GM18526 (cell line): ENCODE results near the gene CDH22.

Source experiments
- POLR2A ChIP-seq: IDR thresholded peaks from 3 replicates; pipeline ENCODE4 v1.6.1; 2011; ENCODE audit not compliant: insufficient read length; ENCODE audit errors: extremely low read depth

The CDH22 gene

DNA sequence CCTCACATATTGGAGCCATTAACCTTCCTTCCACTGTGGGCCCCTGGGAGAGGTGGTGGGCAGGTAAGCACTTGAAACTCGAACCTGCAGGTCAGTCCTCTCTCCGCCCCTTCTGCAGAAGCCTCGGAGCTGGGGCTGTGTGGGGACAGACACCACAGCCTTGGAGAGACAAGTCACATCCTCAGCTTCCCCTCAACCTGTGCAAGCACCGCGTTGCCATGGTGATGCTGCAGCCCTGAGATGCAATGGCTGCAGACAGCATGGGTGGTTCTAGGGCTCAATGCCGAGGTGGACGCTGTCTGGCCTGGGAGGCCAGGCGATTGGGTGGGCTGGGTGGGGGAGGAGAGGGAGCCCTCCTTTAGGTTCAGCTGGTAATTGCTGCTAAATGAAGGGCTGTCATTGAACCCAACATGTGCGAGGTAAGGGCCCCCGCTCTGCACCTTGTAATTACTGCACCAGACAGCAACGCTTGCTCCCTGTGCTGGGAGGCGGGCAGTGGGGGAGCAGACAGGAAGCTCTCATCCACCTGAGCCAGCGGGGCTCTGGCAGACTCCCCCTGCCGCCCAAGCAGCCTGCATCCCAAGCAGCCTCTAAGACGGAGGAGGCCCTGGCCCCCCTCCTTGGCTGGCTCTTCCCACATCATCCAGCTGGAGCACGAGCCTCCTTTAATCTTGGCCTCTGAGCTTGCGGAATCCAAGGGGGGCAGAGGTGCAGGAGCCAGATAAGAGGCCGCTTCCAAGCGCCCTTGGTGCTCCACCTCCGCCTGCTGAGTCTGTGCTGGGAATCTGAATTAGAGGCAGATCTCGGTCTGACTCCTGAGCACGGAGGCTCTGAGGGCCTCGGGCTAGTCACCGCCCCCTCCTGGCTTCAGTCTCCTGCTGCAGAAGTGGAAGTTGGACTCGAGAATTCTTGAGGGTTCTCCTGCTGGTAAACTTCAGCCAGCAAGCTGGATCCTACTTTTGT is 39.8 kb upstream of the CDH22 start:
- no peak for TF ChIP-seq POLR2A

DNA sequence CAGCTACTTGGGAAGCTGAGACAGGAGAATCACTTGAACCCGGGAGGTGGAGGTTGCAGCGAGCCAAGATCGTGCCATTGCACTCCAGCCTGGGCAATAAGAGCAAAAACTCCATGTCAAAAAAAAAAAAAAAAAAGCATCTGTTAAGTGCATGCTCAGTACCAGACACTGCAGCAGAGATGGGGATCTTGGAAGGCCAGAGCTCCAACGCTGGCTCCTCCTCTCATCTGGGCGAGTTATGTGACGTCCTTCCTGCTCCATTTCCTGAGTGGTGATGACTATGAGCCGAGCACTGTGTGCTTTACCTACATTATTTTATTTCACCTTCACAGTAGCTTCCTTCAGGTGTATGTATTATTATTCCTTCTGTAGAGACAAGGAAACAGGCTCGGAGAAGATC is 38.5 kb upstream of the CDH22 start:
- TF ChIP-seq POLR2A: no peak

DNA sequence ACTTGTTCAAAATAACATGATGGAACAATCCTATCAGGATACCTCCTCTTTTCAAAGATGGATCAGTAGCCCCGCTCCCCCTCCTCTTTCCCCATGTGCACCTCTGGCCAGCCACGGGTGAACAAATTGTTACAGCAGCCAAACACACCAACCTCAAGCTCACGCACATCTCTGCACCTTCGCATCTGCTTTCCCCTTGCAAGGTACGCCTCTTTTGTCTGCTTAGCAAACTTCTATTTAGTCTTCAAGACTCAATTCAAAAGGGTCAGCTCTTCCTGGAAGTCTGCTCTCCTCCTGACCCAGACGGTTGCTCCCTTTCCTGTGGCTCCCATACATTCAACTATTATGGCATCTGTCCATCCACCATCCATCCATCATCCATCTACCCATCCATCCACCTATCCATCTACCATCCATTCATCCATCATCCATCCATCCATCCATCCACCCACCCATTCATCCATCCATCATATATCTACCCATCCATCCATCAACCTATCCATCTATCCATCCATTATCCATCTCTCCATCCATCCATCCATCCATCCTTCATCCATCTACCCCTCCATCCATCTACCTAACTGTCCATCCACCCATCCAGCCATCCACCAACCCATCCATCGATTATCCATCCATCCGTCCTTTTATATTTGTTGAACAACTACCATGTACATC is 36.3 kb upstream of the CDH22 start:
- no peak for TF ChIP-seq POLR2A

DNA sequence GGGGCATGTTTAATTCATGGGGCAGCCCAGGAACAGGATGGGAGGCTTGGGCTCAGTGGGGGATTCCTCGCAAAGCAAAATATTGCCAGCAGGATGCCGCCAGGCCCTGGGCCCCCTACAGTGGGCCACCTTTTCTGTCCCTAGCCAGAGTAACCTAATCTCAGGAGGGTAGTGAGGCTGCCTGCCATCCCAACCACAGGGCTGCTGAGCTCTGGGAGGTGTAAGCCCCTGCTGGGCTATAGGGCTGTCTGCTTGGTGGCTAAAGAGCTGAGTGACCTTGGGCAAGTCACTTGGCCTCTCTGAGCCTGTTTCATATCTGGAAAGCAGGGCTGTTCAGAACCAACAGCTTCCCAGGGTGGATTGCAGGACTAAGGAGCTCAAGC is 35.7 kb upstream of the CDH22 start:
- no peak for TF ChIP-seq POLR2A

DNA sequence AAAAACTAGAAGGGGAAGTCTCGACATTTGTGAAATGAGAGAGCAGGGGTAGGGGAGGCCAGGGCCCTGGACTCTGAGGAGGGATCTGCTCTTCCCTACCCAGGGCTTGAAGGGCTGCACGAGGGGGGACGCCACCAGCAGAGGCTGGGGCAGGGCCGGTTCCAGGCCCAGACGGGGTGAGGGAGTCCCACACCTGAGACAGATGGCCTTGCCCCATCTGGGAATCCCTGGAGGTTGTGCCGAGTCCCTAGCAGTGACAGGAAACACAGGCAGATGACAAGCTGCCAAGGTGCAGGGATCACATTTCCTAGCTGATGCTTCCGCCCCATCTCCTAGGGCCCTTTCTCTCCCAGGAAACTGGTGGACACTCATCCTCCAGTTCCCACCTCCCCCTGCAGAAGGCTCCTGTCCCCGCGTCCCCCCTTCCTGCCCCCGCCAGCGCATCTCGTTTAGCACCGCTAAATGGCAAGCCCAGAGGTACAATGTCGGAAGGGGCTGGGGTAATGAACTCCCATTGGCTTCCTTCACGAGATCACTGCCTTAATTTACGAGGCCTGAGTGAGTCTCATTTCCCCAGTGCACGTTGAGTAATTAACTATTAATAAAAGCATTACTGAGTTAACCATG is 35.2 kb upstream of the CDH22 start:
- no peak for TF ChIP-seq POLR2A

DNA sequence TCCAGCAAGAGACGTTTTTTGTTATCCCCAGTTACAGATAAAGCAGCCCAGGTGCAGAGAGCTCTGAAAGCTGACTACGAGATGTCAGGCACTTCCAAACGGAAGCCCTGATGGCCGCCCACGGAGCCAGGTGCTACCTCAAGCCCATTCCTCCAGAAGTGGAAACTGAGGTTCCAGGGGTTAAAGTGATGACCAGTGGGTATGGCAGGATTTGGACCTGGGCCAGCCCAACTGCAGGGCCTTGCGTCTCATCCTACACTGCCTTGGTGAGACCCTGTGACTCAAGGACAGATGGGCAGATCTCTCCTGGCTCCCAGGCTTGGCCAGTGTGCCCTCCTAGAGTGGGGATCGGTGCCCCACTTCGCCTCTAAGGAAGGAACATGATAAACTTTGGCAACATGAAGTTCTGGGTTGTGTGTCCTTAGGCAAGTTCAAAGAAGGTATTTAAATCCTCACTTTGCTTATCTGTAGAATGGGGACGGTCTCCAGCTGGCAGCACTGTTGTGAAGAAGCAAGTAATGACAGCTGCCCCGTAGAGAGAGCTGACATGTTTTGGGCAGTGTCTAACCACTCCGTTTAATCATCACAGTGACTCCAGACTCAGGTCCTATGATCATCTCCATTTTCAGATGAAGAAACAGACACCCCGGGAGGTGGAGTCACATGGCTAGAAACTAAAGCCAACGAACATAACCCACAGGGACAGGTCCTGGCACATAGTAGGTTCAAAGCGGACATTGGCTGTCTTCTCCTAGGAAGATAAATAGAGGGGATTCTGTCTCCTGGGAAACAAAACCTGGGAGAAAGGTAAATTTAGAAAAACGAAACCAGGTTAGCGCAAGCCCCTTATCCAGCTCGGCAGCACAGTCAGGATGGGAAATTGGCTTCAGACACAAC is 34.4 kb upstream of the CDH22 start:
- no peak for TF ChIP-seq POLR2A

DNA sequence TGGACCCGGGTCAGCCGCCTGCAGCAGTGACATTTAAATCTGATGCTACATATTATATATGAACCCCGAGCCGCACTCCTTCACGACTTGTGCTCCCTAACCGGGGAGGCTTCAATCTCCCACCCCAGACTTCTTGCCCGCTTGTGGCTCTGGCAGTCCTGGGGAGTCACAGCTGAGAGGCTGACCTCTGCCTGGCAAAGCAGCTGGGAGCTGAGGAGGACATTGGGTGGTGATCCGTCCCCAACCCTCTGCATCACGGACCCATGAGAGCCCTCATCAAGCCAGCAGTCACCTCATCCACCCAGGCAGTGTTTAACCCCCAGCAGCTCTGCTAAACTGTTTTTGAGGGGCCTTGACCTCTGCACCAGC is 33.7 kb upstream of the CDH22 start:
- no peak for TF ChIP-seq POLR2A

DNA sequence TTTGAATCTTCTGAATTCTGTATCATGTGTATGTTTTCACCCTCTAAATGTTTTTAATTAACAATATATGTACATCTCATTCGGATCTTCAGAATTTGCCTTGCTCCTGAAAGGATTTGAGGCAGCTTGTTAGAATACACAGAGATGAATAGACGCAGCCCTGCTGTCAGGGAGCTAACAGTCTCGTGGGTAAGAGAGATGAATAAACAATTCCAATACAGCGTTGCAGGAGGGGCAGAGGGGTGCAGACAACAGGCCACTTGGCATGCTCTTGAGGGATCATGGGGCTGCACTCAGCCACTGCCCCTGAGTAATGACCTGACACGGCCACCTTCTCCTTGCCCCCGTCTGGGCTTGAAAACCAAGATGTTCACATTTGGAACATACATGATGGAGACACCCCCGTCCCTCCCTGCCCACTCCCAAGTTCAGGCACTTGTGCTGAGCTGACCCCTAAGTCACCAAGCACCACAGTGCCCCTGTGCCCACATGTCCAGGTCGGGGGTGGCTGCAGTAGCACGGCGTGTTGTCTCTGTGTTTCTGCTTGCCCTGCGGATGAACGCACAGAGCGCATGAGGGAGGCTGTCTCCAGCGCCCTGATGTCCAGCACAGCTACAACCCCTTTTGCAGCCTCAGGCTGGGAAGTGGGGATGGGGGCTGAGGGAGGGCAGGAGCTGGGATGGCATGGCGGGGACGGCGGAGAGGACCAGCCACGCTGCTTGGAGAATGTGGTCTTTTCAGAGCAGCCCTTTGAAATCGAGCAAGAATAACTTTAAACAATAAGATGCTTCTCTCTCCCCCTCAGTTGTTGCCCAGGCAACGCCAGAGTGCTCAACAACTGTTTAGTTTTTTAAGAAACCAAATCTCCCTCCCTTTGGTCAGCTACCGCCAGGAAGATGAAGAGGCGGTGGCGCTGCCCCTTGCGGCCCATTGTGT is 33.0 kb upstream of the CDH22 start:
- no peak for TF ChIP-seq POLR2A

DNA sequence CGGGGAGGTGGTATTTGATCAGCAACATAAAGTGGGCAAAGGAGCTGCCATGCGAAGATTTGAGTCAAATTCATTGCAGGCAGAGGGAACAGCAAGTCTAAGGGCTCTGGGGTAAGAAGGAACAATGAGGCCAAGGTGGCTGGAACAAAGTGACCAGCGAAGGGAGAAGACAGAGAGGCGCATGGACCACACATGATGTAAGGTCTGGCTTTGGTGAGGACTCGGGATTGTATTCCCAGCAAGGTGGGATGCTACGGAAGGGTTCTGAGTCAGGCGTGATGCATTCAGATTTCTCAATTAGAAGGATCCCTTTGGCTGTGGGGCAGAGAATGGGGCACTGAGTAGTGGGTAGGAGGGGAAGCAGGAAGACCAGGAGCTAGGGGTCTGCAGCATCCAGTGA is 30.7 kb upstream of the CDH22 start:
- no peak for TF ChIP-seq POLR2A

DNA sequence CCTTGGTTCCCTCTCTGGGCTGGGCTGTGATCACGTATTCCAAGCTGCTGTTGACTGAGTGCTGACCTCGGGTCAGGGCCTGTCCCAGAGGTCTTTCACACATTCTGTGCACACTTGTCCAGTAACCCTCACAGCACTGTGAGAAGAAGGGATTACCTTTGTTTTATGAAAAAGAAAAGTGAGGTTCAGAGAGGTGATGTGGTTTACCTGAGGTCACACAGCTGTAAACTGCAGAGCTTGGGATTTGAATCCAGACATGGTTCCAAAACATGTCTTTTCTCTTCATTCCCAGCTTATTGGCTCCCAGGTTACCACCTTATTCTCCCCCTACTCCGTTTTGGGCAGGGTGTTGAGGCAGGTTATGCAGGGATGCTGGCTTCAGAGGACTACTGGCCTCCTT is 28.4 kb upstream of the CDH22 start:
- no peak for TF ChIP-seq POLR2A

DNA sequence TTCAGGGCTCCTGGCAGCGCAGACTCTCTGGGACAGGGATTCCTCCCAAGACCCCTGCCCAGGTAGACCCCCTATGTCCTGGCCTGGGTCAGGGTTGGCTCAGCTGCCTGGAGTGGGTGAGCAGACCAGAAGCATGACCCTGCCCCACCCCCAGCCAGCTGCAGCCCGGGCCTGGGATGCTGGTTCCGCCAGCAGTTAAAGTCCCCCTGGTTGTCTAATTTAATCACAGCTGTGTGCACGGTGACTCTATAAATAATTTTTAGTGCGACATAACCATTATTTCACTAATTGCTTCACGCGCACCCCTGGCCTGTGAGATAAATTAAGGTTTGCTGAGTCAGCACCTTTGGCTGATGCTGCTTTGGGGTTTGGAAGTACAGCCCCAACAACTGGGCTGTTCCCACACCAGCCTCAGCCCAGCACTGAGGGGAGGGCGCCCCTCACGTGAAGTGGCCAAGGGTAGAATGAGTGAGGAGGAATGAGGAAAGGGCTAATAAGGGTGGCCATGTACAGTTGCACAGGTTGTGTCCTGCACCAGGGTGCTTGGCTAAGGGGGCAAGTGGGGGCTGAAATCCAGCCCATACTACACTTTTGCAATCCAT is 26.1 kb upstream of the CDH22 start:
- TF ChIP-seq POLR2A: no peak

DNA sequence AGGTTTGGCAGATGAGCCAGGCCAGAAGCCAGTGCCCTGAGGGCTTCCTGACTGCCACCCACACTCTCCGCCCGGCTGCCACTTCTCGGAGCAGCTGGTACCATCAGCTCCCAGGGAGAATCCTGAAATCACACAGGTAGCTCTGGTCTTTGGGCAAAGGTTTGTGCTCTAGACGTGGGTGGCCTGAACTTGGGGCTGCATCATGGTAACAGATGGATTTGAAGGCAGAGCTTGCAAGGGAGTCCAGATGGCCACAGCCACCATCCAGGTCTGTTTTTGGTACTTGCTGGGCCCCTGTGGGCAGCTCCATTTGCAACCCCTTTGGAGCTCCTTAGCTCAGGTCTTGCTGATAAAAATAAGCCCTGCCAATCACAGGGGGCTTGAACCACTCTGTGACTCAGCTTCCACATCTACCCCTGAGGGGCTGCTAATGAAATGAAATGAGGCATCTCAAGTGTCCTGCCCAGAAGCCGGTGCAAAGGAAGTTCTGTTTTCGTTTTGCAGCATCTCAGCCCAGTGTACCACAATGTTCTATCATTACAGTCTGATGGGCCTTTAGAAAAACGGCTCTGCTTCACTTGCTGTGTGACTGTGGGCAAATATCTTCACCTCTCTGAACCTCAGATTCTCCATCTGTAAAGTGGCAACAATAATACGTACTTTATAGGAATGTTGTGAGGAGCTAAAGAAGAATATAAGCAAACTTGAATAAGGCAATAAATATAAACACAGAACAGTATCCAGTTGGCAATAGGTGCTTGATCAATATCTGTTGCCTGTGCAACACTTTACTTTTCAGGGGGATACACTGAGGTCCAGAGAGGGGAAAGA is 25.1 kb upstream of the CDH22 start:
- no peak for TF ChIP-seq POLR2A
